Liver (tissue), 9 donors: ENCODE data around the gene ALK. TPM values are rescaled to one million over a fixed set of nuclear protein-coding genes. Genes with fewer than 3 reads are reported as not detected.

Source experiments
- DNase-seq: peaks from one replicate; pipeline ENCODE4 v3.0.0-alpha.2; 2017; ENCODE audit warnings: low spot score
- H3K27ac ChIP-seq, 2 donors: one replicate each; pipeline ENCODE4 v1.7.0; 2013; ENCODE audit warnings: inconsistent platforms in 2 of 2, low read length in 2 of 2, control low read depth in 1 of 2, low read depth in 1 of 2, mild to moderate bottlenecking in 1 of 2
- H3K27me3 ChIP-seq, 4 donors: one replicate each; pipeline versions ENCODE4 v1.6.1 to v1.7.0; 2013; ENCODE audit warnings: low read length in 3 of 4, inconsistent platforms in 1 of 4, mild to moderate bottlenecking in 1 of 4, moderate library complexity in 1 of 4; ENCODE audit not compliant: control insufficient read depth in 4 of 4, insufficient read depth in 4 of 4
- H3K36me3 ChIP-seq, 4 donors: one replicate each; pipeline versions ENCODE4 v1.6.1 to v1.7.0; 2013; ENCODE audit warnings: low read length in 3 of 4, mild to moderate bottlenecking in 3 of 4, low read depth in 1 of 4, moderate library complexity in 1 of 4; ENCODE audit not compliant: control insufficient read depth in 4 of 4, insufficient read depth in 3 of 4
- H3K4me1 ChIP-seq, 4 donors: one replicate each; pipeline versions ENCODE4 v1.6.1 to v1.7.0; 2013; ENCODE audit warnings: low read length in 3 of 4, mild to moderate bottlenecking in 3 of 4, moderate library complexity in 1 of 4; ENCODE audit not compliant: control insufficient read depth in 4 of 4, insufficient read depth in 4 of 4
- H3K4me3 ChIP-seq, 3 donors: one replicate each; pipeline versions ENCODE4 v1.6.1 to v1.7.0; 2013; ENCODE audit warnings: low read length in 3 of 3, control low read depth in 1 of 3, low read depth in 1 of 3, mild to moderate bottlenecking in 1 of 3
- H3K9ac ChIP-seq, 2 donors: one replicate each; pipeline ENCODE4 v1.7.0; 2013; ENCODE audit warnings: low read length in 2 of 2, mild to moderate bottlenecking in 2 of 2, moderate library complexity in 2 of 2, control low read depth in 1 of 2, low read depth in 1 of 2
- H3K9me3 ChIP-seq, 4 donors: one replicate each; pipeline versions ENCODE4 v1.6.1 to v1.7.0; 2013; ENCODE audit warnings: low read length in 3 of 4; ENCODE audit not compliant: control insufficient read depth in 4 of 4
- EGR1 ChIP-seq, 2 donors: IDR thresholded peaks; 2 replicates each; pipeline ENCODE4 v1.6.1; 2016 to 2018; ENCODE audit warnings: antibody characterized with exemption in 2 of 2, low read depth in 2 of 2
- FOXA1 ChIP-seq: IDR thresholded peaks from 2 replicates; pipeline ENCODE4 v1.6.1; 2016; ENCODE audit warnings: antibody characterized with exemption
- FOXA2 ChIP-seq: IDR thresholded peaks from 2 replicates; pipeline ENCODE4 v1.6.1; 2016; ENCODE audit warnings: antibody characterized with exemption
- GABPA ChIP-seq, 2 donors: IDR thresholded peaks in 1 of 2; conservative IDR thresholded peaks in 1 of 2; 2 replicates each; pipeline ENCODE4 v1.6.1; 2016; ENCODE audit warnings: antibody characterized with exemption in 2 of 2, mild to moderate bottlenecking in 1 of 2, moderate library complexity in 1 of 2
- HNF4A ChIP-seq, 2 donors: conservative IDR thresholded peaks; 2 replicates each; pipeline ENCODE4 v1.6.1; 2016; ENCODE audit warnings: antibody characterized with exemption in 2 of 2, mild to moderate bottlenecking in 2 of 2
- JUND ChIP-seq, 2 donors: IDR thresholded peaks; 2 replicates each; pipeline ENCODE4 v1.6.1; 2016; ENCODE audit warnings: antibody characterized with exemption in 2 of 2
- NR2F2 ChIP-seq: IDR thresholded peaks from 2 replicates; pipeline ENCODE4 v1.6.1; 2016; ENCODE audit warnings: antibody characterized with exemption
- RAD21 ChIP-seq, 2 donors: IDR thresholded peaks; 2 replicates each; pipeline ENCODE4 v1.6.1; 2016; ENCODE audit warnings: antibody characterized with exemption in 2 of 2, mild to moderate bottlenecking in 2 of 2
- REST ChIP-seq: IDR thresholded peaks from 2 replicates; pipeline ENCODE4 v1.6.1; 2016; ENCODE audit warnings: antibody characterized with exemption, mild to moderate bottlenecking
- RXRA ChIP-seq, 2 donors: IDR thresholded peaks; 2 replicates each; pipeline ENCODE4 v1.6.1; 2017 to 2018; ENCODE audit warnings: antibody characterized with exemption in 2 of 2, mild to moderate bottlenecking in 1 of 2
- SP1 ChIP-seq: IDR thresholded peaks from 2 replicates; pipeline ENCODE4 v1.6.1; 2018; ENCODE audit warnings: antibody characterized with exemption, mild to moderate bottlenecking
- TAF1 ChIP-seq: conservative IDR thresholded peaks from 2 replicates; pipeline ENCODE4 v1.6.1; 2016; ENCODE audit warnings: antibody characterized with exemption, mild to moderate bottlenecking
- YY1 ChIP-seq: IDR thresholded peaks from 2 replicates; pipeline ENCODE4 v1.6.1; 2016; ENCODE audit warnings: antibody characterized with exemption, mild to moderate bottlenecking
- WGBS: extraction: QIAGEN DNeasy Blood & Tissue Kit; methylation state at CpG from one replicate; pipeline ENCODE4 v1.1.7; 2013; 5-methylcytosine and 5-hydroxymethylcytosine counted together
- polyA plus RNA-seq, 2 donors: library from polyadenylated mRNA; stranded (reverse) in 1 of 2; unstranded in 1 of 2; fragments of 200-250 nt in 1 of 2; fragments of >200 nt in 1 of 2; fragmentation: Nextera tagmentation in 1 of 2; extraction: Ambion mirVana in 1 of 2; gene quantifications; one replicate each; pipeline versions ENCODE4 v1.2.1 to v1.2.3, GENCODE V29; 2013 to 2015
- total RNA-seq, 2 donors: library from RNA; depleted of rRNA; stranded (reverse); fragments of >200 nt; gene quantifications; one replicate each; pipeline ENCODE4 v1.2.3, GENCODE V29; 2014
- TF ChIP-seq, protein P1 (sequence below): IDR thresholded peaks from 2 replicates; pipeline ENCODE4 v1.6.1; 2016; ENCODE audit warnings: antibody characterized with exemption
- TF ChIP-seq, protein P2 (sequence below): fragments of 150-350 bp; IDR thresholded peaks from 2 replicates; pipeline ENCODE4 v1.5.1; 2017; ENCODE audit warnings: improper control_type of control experiment, low read depth, low read length; ENCODE audit not compliant: missing input control
- TF ChIP-seq, protein P3 (sequence below): IDR thresholded peaks from 2 replicates; pipeline ENCODE4 v1.6.1; 2016; ENCODE audit warnings: antibody characterized with exemption
- TF ChIP-seq, protein P4 (sequence below): IDR thresholded peaks from 2 replicates; pipeline ENCODE4 v1.6.1; 2016; ENCODE audit warnings: antibody characterized with exemption
- donor health status: healthy.
- donor health status: healthy.
- donor health status: healthy.
- donor health status: healthy.
- donor health status: healthy.

The ALK gene
- total and polyA plus RNA-seq, 4 donors = under 0.01 TPM; not detected in 3

DNA sequence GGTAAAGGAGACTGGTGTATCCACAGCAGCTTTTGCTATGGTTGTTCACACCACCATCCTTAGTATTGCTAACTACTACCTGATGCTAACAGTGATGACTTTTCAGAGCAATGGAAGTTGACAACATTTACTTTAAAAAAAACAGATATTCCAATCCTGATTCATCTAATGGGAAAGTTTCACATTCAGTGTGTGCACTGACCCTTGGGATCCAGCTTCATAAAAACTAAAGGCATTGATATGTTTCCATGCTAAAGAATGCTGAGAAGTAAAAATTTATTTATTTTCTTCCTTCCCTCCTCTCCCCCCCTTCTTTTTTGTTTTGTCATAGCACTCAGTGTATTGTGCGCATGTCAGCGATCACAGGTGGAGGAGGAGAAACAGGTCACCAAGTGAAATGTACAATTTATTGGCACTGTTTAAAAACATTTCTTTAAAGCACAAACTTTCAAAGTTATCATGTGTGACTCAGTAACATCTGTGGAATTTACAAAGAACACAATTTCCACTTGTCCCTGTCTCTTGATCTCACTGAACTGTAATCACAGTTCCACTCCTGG lies 229.9 kb downstream of the ALK start:
- no peak for DNase-seq
- H3K27ac ChIP-seq = no peak overlapping the region
- no peaks in the 10 kb centered on the region for H3K4me1 ChIP-seq
- 95% methylated on average over 2 of the region's 2 CpGs for WGBS
- no peak overlapping the region for H3K4me3 ChIP-seq
- H3K9me3 ChIP-seq = peaks cover 0 to 2% (median 0%) of the 10 kb centered on the region in 4 donors
- TF ChIP-seq, protein P1, sequence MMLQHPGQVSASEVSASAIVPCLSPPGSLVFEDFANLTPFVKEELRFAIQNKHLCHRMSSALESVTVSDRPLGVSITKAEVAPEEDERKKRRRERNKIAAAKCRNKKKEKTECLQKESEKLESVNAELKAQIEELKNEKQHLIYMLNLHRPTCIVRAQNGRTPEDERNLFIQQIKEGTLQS = no peak
- TF ChIP-seq YY1 (no peak), TAF1 (no peak), SP1 (no peak), EGR1 (IDR thresholded peaks at IDR 0.05; ENCODE audit: low read depth in 2 of 2) (no peak), REST (no peak), GABPA (IDR thresholded peaks at IDR 0.05 in 1 of 2, conservative IDR thresholded peaks at IDR 0.05 in 1 of 2) (no peak), RAD21 (IDR thresholded peaks at IDR 0.05) (no peak), FOXA1 (no peak), RXRA (IDR thresholded peaks at IDR 0.05) (no peak), JUND (IDR thresholded peaks at IDR 0.05) (no peak), HNF4A (conservative IDR thresholded peaks at IDR 0.05) (no peak)
- TF ChIP-seq, protein P2, sequence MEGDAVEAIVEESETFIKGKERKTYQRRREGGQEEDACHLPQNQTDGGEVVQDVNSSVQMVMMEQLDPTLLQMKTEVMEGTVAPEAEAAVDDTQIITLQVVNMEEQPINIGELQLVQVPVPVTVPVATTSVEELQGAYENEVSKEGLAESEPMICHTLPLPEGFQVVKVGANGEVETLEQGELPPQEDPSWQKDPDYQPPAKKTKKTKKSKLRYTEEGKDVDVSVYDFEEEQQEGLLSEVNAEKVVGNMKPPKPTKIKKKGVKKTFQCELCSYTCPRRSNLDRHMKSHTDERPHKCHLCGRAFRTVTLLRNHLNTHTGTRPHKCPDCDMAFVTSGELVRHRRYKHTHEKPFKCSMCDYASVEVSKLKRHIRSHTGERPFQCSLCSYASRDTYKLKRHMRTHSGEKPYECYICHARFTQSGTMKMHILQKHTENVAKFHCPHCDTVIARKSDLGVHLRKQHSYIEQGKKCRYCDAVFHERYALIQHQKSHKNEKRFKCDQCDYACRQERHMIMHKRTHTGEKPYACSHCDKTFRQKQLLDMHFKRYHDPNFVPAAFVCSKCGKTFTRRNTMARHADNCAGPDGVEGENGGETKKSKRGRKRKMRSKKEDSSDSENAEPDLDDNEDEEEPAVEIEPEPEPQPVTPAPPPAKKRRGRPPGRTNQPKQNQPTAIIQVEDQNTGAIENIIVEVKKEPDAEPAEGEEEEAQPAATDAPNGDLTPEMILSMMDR = no peak
- TF ChIP-seq, protein P3, sequence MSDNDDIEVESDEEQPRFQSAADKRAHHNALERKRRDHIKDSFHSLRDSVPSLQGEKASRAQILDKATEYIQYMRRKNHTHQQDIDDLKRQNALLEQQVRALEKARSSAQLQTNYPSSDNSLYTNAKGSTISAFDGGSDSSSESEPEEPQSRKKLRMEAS = no peak
- no peaks in the 10 kb centered on the region for H3K27me3 ChIP-seq
- H3K36me3 ChIP-seq = no peaks in the 10 kb centered on the region
- H3K9ac ChIP-seq = no peak overlapping the region

DNA sequence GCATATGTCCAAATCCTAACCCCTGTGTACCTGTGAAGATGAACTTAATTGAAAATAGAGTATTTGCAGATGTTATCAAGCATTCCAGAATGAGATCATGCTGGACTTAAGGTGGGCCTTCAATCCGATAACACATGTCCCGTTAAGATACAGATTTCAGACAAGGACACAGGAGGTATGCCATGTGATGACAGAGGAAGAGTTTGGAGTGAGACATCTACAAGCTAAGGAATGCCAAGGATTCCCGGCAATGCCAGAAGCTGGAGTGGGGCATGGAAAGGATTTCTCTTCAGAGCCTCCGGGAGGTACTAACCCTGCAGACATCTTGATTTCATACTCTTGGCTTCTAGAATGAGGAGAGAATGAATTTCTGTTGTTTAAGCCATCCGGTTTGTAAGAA lies 231.7 kb downstream of the ALK start:
- Histone ChIP-seq H3K9ac (no peak overlapping the region), H3K4me1 (no peaks in the 10 kb centered on the region), H3K36me3 (no peaks in the 10 kb centered on the region), H3K9me3 (peaks cover 0 to 2% (median 0%) of the 10 kb centered on the region in 4 donors), H3K27ac (no peak overlapping the region), H3K4me3 (no peak overlapping the region), H3K27me3 (no peaks in the 10 kb centered on the region)
- TF ChIP-seq JUND (IDR thresholded peaks at IDR 0.05) (no peak), HNF4A (conservative IDR thresholded peaks at IDR 0.05) (no peak), REST (no peak), NR2F2 (no peak), FOXA2 (no peak)
- TF ChIP-seq, protein P4, sequence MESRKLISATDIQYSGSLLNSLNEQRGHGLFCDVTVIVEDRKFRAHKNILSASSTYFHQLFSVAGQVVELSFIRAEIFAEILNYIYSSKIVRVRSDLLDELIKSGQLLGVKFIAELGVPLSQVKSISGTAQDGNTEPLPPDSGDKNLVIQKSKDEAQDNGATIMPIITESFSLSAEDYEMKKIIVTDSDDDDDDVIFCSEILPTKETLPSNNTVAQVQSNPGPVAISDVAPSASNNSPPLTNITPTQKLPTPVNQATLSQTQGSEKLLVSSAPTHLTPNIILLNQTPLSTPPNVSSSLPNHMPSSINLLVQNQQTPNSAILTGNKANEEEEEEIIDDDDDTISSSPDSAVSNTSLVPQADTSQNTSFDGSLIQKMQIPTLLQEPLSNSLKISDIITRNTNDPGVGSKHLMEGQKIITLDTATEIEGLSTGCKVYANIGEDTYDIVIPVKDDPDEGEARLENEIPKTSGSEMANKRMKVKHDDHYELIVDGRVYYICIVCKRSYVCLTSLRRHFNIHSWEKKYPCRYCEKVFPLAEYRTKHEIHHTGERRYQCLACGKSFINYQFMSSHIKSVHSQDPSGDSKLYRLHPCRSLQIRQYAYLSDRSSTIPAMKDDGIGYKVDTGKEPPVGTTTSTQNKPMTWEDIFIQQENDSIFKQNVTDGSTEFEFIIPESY = no peak
- 86% methylated on average over 5 of the region's 5 CpGs for WGBS
- no peak for DNase-seq
